ENCODE data around the gene SLC25A22. TPM values are rescaled to one million over a fixed set of nuclear protein-coding genes. Genes with fewer than 3 reads are reported as not detected.

SLC25A22 gene
- total and polyA plus RNA-seq, 10 of the 15 experiments (the other 5 are each of a cell fraction or from before 2014, with no cell fraction given), result 0.27 to 27.0 (median 8.2) TPM

DNA sequence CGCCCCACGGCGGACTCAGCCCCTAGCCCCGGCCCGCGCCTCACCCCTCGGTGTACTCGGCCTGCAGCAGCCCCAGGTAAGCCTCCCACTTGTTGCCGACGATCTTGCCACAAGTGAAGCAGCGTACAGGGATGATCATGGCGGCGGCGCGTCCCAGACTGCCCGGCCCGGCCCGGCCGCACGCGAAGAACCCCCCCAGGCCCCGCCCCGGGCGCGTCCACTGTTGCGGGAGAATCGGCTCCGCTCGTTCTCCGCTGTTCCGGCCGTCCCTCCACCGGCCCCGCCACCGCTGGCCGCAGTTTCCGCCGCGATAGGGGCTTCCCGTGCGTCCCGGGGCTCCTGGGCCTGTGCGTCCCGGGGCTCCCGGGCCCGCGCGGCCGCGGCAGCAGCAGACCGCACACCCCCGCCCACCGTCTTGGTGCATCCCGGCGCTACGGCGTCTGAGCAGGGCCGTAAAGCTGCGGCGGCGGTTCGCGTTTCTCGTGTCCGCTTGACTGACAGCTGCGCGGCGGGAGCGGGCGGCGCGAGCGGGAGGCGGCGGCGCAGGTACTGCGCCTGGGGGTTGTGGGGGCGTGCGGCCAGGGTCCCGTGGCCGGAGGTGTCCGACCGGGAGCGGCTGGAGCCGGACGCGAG is 44.4 kb upstream of the SLC25A22 start, which contains the start of the genes POLR2L and TSPAN4 (continued):
- no peak for TF ChIP-seq ATF3 (IDR thresholded peaks at IDR 0.05; ENCODE audit: borderline replicate concordance, extremely low read depth, low read depth, low read length)
- TF ChIP-seq MTA2 (IDR thresholded peaks at IDR 0.05; ENCODE audit: low read depth), result no peak
- TF ChIP-seq RELA (IDR thresholded peaks at IDR 0.05; ENCODE audit: borderline replicate concordance, partially characterized antibody), result peak; percentile 94
- TF ChIP-seq NR2F1 (conservative IDR thresholded peaks at IDR 0.05), result peak; percentile 79
- 0 out of 2 replicates have a peak, but pooled peaks have one; percentile 11 for TF ChIP-seq CREB1 (IDR thresholded peaks at IDR 0.05; ENCODE audit: low read depth)
- peak; percentile 88 for TF ChIP-seq RUNX3 (IDR thresholded peaks at IDR 0.05; ENCODE audit: low read length)
- no peak for TF ChIP-seq RAD21 (IDR thresholded peaks at IDR 0.05; ENCODE audit: insufficient read depth, low read depth, low read length)
- peak; percentile 97 for TF ChIP-seq MXI1 (IDR thresholded peaks at IDR 0.05; ENCODE audit: low read depth, low read length)
- TF ChIP-seq DPF2 (IDR thresholded peaks at IDR 0.05), result peak; percentile 97
- no peak for TF ChIP-seq BCL3 (IDR thresholded peaks at IDR 0.05; ENCODE audit: borderline replicate concordance, insufficient read depth, low read depth, low read length, poor library complexity, severe bottlenecking)
- no peak for TF ChIP-seq HSF1 (IDR thresholded peaks at IDR 0.05; ENCODE audit: low read depth, low read length)
- peak; percentile 67 for TF ChIP-seq ZNF687 (IDR thresholded peaks at IDR 0.05)
- peak; percentile 37; the same call in 1 of the 2 replicates for TF ChIP-seq CBFB (IDR thresholded peaks at IDR 0.05; ENCODE audit: low read depth)
- TF ChIP-seq SMARCA5 (IDR thresholded peaks at IDR 0.05), result peak; percentile 74; the same call in 1 of the 2 replicates
- TF ChIP-seq IKZF2 (IDR thresholded peaks at IDR 0.05), result no peak
- TF ChIP-seq BCL11A (IDR thresholded peaks at IDR 0.05; ENCODE audit: low read depth, low read length), result no peak
- TF ChIP-seq LARP7 (IDR thresholded peaks at IDR 0.05), result peak; percentile 99
- TF ChIP-seq NRF1 (conservative IDR thresholded peaks at IDR 0.05; ENCODE audit: low read depth, low read length), result 0 out of 2 replicates have a peak, but pooled peaks have one; percentile 20
- peak; percentile 74; the same call in 1 of the 2 replicates for TF ChIP-seq ZNF217 (IDR thresholded peaks at IDR 0.05)
- no peak for TF ChIP-seq YBX1 (IDR thresholded peaks at IDR 0.05)
- TF ChIP-seq ZNF207 (IDR thresholded peaks at IDR 0.05; ENCODE audit: borderline replicate concordance), result peak; percentile 100
- TF ChIP-seq TAF1 (IDR thresholded peaks at IDR 0.05; ENCODE audit: borderline replicate concordance, low read depth, low read length), result peak; percentile 95
- TF ChIP-seq GABPA (IDR thresholded peaks at IDR 0.05; ENCODE audit: low read depth), result no peak
- TF ChIP-seq PKNOX1 (IDR thresholded peaks at IDR 0.05), result peak; percentile 97
